Ovary (tissue), 9 donors: ENCODE results near the gene C11orf97. TPM values are rescaled to one million over a fixed set of nuclear protein-coding genes. Genes with fewer than 3 reads are reported as not detected.

Experiments used
- DNase-seq, 5 donors: peaks; one replicate each; pipeline ENCODE4 v3.0.0-alpha.2; 2019 to 2020
- H3K27ac ChIP-seq, 2 donors: fragments of 200-600 bp; one replicate each; pipeline versions ENCODE4 v1.5.1 to v1.8.0; 2019 to 2022
- H3K27me3 ChIP-seq: fragments of 200-600 bp; one replicate; pipeline ENCODE4 v1.8.0; 2022
- H3K36me3 ChIP-seq: fragments of 200-600 bp; sonication (generic); one replicate; pipeline ENCODE4 v1.5.1; 2019
- H3K4me1 ChIP-seq: one replicate; pipeline ENCODE4 v1.8.1; 2013; ENCODE audit warnings: mild to moderate bottlenecking, moderate library complexity; ENCODE audit not compliant: insufficient read depth
- H3K4me3 ChIP-seq: fragments of 200-600 bp; sonication (generic); one replicate; pipeline ENCODE4 v1.5.1; 2017
- H3K9me3 ChIP-seq, 2 donors: fragments of 200-600 bp in 1 of 2; sonication (generic) in 1 of 2; one replicate each; pipeline versions ENCODE4 v1.5.1 to v1.8.1; 2013 to 2019; ENCODE audit warnings: mild to moderate bottlenecking in 1 of 2, moderate library complexity in 1 of 2
- EP300 ChIP-seq: sonication (generic); formaldehyde crosslinking; IDR thresholded peaks from one replicate; pipeline ENCODE4 v1.6.1; 2017; ENCODE audit warnings: antibody characterized with exemption
- POLR2A ChIP-seq: fragments of 450-650 bp; IDR thresholded peaks from one replicate; pipeline ENCODE4 v1.6.1; 2017; ENCODE audit warnings: antibody characterized with exemption, mild to moderate bottlenecking, moderate library complexity
- WGBS, 3 donors: extraction: QIAGEN DNeasy Blood & Tissue Kit in 1 of 3; methylation state at CpG; one replicate each; pipeline versions ENCODE4 v1.1.5 to v1.1.7; 2013 to 2017; 5-methylcytosine and 5-hydroxymethylcytosine counted together
- intact Hi-C, 4 donors: fragments of 100-400 bp; cut with DNase I; formaldehyde crosslinking; loops; one replicate each; pipeline versions ENCODE4 v1.11.0 to v1.15.1; 2022 to 2023
- polyA plus RNA-seq, 2 donors: library from polyadenylated mRNA; stranded (reverse); fragments of 200-250 nt in 1 of 2; fragments of 350-450 nt in 1 of 2; fragmentation: Illumina TruSeq in 1 of 2; extraction: RNeasy Lipid Tissue Mini Kit (QIAGEN cat#74804) in 1 of 2; gene quantifications; one replicate each; pipeline ENCODE4 v1.2.3, GENCODE V29; 2013 to 2014
- total RNA-seq, 7 donors: library from RNA; depleted of rRNA in 2 of 7; stranded (reverse); fragments of >200 nt in 2 of 7; fragmentation: NEBNext Ultra II Directional in 3 of 7; extraction: Animal tissue kit (Norgen Biotek cat#: 25700) in 3 of 7; gene quantifications; one replicate each; pipeline versions ENCODE4 v1.1.0 to v1.2.4, GENCODE V29; 2016 to 2023
- TF ChIP-seq, protein P1 (sequence below), 3 donors: fragments of 450-650 bp in 2 of 3; fragments of 200-600 bp in 1 of 3; IDR thresholded peaks; one replicate each; pipeline versions ENCODE4 v1.5.1 to v1.8.0; 2016 to 2022; ENCODE audit warnings: antibody characterized with exemption in 3 of 3, mild to moderate bottlenecking in 1 of 3
- donor health status: DM: no; HTN: no; CAD: no; lungs with moderate emphysema.
- donor health status: DM: no; HTN: no; CAD: no.
- donor health status: Bipolar disorder and iron deficiency.
- donor health status: DM: yes; HTN: yes; CAD: no.
- donor health status: DM: no; HTN: no; CAD: no.
- donor health status: DM: yes; HTN: yes; CAD: no.

Gene C11orf97
- total and polyA plus RNA-seq, 9 donors, result 0.35 to 14.0 (median 0.39) TPM; not detected in 5

DNA sequence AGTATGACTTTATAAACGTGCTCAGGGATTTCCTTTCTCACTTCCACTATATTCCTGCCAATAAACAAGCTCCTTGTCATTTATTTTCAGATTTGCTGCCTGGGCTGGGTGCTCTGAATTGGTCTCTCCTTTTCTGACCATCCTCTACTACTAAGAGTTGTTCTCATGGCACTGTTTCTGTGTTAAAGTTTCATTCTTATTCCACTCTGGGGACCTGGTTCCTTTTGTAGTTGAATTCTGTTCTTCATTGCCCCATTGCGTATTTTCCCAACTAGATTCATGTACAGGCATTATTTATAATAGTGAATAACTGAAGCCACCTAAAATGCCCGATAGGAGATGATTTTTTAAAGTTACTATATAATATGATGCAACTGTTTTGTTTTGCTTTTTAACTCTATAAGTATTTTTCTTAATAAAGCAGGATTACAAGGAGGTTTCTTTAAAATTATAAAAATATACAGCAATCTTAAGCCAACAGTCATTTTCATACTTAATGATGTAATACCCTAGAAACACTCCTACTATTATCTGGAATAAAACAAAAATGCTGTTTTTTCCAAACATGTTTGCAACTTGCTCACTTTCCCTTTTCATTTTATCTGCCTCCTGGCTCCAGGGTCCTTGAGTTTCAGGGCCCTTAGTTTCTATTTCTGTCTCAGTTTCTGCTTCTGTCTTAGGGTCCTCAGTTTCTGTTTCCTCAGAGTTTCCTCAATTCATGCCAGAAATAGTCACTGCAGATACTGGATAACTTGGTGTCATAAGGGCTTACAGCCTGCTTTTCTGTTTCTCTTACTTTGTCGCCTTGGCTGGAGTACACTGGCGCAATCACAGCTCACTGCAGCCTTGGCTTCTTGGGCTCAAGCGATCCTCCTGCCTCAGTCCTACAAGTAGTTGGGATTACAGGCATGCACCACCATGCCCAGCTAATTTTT is 21.7 kb downstream of the C11orf97 start:
- Histone ChIP-seq H3K4me3 (no peak overlapping the region), H3K27ac (peak overlapping the region in 1 of 2 donors; percentile 14), H3K9me3 (no peaks in the 10 kb centered on the region), H3K36me3 (no peaks in the 10 kb centered on the region), H3K4me1 (peaks cover 3% of the 10 kb centered on the region), H3K27me3 (no peaks in the 10 kb centered on the region)
- no peak for DNase-seq
- 31 to 47% (median 39%) methylated on average over 6 of the region's 6 CpGs for WGBS, 3 donors
- intact Hi-C loops, result no loop called here
- TF ChIP-seq POLR2A, result no peak
- TF ChIP-seq EP300, result no peak
- TF ChIP-seq, protein P1, sequence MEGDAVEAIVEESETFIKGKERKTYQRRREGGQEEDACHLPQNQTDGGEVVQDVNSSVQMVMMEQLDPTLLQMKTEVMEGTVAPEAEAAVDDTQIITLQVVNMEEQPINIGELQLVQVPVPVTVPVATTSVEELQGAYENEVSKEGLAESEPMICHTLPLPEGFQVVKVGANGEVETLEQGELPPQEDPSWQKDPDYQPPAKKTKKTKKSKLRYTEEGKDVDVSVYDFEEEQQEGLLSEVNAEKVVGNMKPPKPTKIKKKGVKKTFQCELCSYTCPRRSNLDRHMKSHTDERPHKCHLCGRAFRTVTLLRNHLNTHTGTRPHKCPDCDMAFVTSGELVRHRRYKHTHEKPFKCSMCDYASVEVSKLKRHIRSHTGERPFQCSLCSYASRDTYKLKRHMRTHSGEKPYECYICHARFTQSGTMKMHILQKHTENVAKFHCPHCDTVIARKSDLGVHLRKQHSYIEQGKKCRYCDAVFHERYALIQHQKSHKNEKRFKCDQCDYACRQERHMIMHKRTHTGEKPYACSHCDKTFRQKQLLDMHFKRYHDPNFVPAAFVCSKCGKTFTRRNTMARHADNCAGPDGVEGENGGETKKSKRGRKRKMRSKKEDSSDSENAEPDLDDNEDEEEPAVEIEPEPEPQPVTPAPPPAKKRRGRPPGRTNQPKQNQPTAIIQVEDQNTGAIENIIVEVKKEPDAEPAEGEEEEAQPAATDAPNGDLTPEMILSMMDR (IDR thresholded peaks at IDR 0.05), result no peak

DNA sequence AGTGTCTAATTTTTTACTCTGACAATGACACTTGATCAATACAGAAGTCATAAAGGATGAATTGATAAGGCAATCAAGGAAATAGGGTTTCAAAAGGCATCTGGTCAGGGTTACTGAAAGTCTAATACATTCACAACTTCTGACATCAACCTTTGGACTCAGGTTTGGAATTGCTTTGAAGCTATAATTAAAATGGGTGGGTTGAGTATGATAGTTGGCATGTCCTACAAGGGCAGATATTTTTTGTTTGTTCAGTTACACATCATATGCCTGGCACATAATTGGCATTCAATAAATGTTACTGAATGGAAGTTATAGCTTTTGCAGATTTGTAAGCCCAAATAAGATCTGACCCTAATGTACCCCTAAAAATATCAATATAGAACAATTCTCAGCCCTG is 24.1 kb downstream of the C11orf97 start:
- TF ChIP-seq, protein P1 (IDR thresholded peaks at IDR 0.05), result no peak
- TF ChIP-seq EP300 (no peak), POLR2A (no peak)
- Histone ChIP-seq H3K27me3 (no peaks in the 10 kb centered on the region), H3K27ac (no peak overlapping the region), H3K4me3 (no peak overlapping the region), H3K4me1 (peaks cover 3% of the 10 kb centered on the region), H3K36me3 (no peaks in the 10 kb centered on the region), H3K9me3 (no peaks in the 10 kb centered on the region)
- no peak for DNase-seq
- intact Hi-C loops, result no loop called here

DNA sequence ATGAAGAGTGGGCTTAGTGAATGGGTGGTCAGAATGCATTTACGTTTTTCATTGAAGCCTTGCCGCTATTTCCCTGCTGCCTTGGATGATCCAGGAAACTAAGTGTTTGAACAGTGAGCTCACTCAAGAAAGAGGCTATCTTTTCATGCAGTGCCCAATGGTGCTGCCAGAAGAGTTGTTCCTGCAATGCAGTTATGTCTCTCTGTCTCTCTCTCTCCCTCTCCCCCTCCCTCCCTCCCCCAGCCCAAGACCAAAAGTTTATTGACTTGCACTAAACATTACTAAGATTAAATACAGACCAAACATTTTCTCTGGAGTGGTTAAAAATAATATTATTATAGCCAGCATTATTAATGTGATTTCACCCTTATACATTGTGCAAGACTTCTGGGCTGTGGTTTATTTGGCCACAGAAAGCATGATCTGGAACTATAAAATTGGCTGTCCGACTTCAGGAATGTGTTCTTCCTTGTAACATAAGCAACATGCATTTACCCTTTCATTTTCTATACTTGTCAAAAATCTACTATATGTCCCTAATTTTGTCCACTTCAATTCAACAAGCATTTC is 24.9 kb downstream of the C11orf97 start:
- no peaks in the 10 kb centered on the region for H3K36me3 ChIP-seq
- WGBS, 3 donors, result 15 to 23% (median 23%) methylated on average over 3 of the region's 3 CpGs
- H3K27ac ChIP-seq, result no peak overlapping the region
- no peaks in the 10 kb centered on the region for H3K27me3 ChIP-seq
- H3K9me3 ChIP-seq, result no peaks in the 10 kb centered on the region
- intact Hi-C loops, result no loop called here
- no peak overlapping the region for H3K4me3 ChIP-seq
- DNase-seq, result no peak
- H3K4me1 ChIP-seq, result peaks cover 3% of the 10 kb centered on the region
- no peak for TF ChIP-seq POLR2A
- TF ChIP-seq, protein P1 (IDR thresholded peaks at IDR 0.05), result no peak
- TF ChIP-seq EP300, result no peak

DNA sequence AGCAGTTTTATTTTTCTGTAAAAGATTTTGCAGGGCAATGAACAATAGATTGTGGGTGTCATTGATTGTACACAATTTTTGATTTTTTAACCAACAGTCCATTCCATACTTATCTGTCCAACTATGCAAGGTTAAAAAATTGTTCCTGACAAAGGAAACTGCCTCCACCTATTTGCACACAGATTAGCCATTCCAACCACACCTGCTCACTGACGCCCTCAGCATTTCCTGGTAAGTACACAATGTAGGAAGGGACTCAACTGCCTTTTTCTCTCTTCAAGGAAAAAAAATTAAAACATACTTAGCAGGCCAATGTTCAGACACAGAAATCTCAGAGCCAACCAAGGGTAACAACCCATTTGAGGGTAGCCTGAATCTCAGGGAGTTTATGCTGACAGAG is 27.2 kb downstream of the C11orf97 start:
- H3K36me3 ChIP-seq, result no peaks in the 10 kb centered on the region
- WGBS, 3 donors, result 33 to 96% (median 87%) methylated on average over 1 of the region's 1 CpG
- no peaks in the 10 kb centered on the region for H3K27me3 ChIP-seq
- no peak overlapping the region for H3K27ac ChIP-seq
- DNase-seq, result no peak
- TF ChIP-seq POLR2A, result no peak
- TF ChIP-seq EP300, result no peak
- TF ChIP-seq, protein P1 (IDR thresholded peaks at IDR 0.05), result no peak
- peaks cover 5% of the 10 kb centered on the region for H3K4me1 ChIP-seq
- no peak overlapping the region for H3K4me3 ChIP-seq
- H3K9me3 ChIP-seq, result no peaks in the 10 kb centered on the region
- intact Hi-C loops, result no loop called here
